A673 (cell line): ENCODE results near the gene AP1M1. TPM values are rescaled to one million over a fixed set of nuclear protein-coding genes. Genes with fewer than 3 reads are reported as not detected.
"Not testable (repeated sequence)": the region's sequence is repeated elsewhere in the genome, so short reads cannot be mapped to it uniquely, and the experiment has no call there.

Experiments
- BruUV-seq: library from RNA; stranded (reverse); fragments of 400-500 nt; replicated peaks from 2 replicates; lab custom pipeline; 2021; lab: Mats Ljungman, UMichigan
- CTCF ChIA-PET: fragments of 300-600 bp; sonication (Branson Sonifier 250); formaldehyde crosslinking; loops from one replicate; lab custom pipeline; 2022; ENCODE audit warnings: antibody characterized with exemption; lab: Charles Lee
- POLR2A ChIA-PET: fragments of 300-600 bp; sonication (Branson Sonifier 250); formaldehyde crosslinking; loops from one replicate; lab custom pipeline; 2022; ENCODE audit warnings: antibody characterized with exemption; ENCODE audit not compliant: low non-redundant PET; lab: Charles Lee
- DNase-seq: peaks from one replicate; pipeline ENCODE4 v3.0.0-alpha.2; 2015; ENCODE audit warnings: low spot score
- H3K27ac ChIP-seq: fragments of 200-600 bp; sonication (generic); 2 replicates; pipeline ENCODE4 v1.5.1; 2016; ENCODE audit warnings: mixed run types, low read depth, mild to moderate bottlenecking, mixed read lengths, antibody characterized with exemption, low read length; ENCODE audit not compliant: poor library complexity, severe bottlenecking
- H3K27me3 ChIP-seq: fragments of 200-600 bp; sonication (generic); replicated peaks from 2 replicates; pipeline ENCODE4 v1.6.1; 2017; ENCODE audit warnings: mixed run types, low read depth, mild to moderate bottlenecking, mixed read lengths, antibody characterized with exemption, low read length; ENCODE audit not compliant: insufficient read depth, poor library complexity
- H3K36me3 ChIP-seq: fragments of 200-600 bp; sonication (generic); 2 replicates; pipeline ENCODE4 v1.6.1; 2016; ENCODE audit warnings: mixed run types, mild to moderate bottlenecking, mixed read lengths, antibody characterized with exemption, low read length; ENCODE audit not compliant: insufficient read depth, poor library complexity, severe bottlenecking
- H3K4me1 ChIP-seq: fragments of 200-600 bp; sonication (generic); 2 replicates; pipeline ENCODE4 v1.6.1; 2017; ENCODE audit warnings: mixed run types, mild to moderate bottlenecking, mixed read lengths, antibody characterized with exemption, low read length; ENCODE audit not compliant: insufficient read depth, poor library complexity, severe bottlenecking
- H3K4me3 ChIP-seq: fragments of 200-600 bp; sonication (generic); 2 replicates; pipeline ENCODE4 v1.5.1; 2016; ENCODE audit warnings: low read depth, mixed run types, mild to moderate bottlenecking, mixed read lengths, low read length; ENCODE audit not compliant: poor library complexity, severe bottlenecking
- H3K9me3 ChIP-seq: fragments of 200-600 bp; sonication (generic); 2 replicates; pipeline ENCODE4 v1.6.1; 2016; ENCODE audit warnings: mixed run types, low read depth, mild to moderate bottlenecking, mixed read lengths, antibody characterized with exemption, low read length; ENCODE audit not compliant: poor library complexity, severe bottlenecking
- CTCF ChIP-seq: fragments of 300-800, 200-600 bp; sonication (generic); conservative IDR thresholded peaks from 2 replicates; pipeline ENCODE4 v1.5.1; 2017; ENCODE audit warnings: low read depth, mild to moderate bottlenecking, antibody characterized with exemption, low read length, moderate library complexity, mixed read lengths
- EZH2 ChIP-seq: fragments of 200-600 bp; sonication (generic); IDR thresholded peaks from 2 replicates; pipeline ENCODE4 v1.6.1; 2017; ENCODE audit warnings: borderline replicate concordance, low read depth, mild to moderate bottlenecking, mixed read lengths, antibody characterized with exemption, low read length; ENCODE audit not compliant: poor library complexity, severe bottlenecking
- intact Hi-C: fragments of 100-400 bp; cut with micrococcal nuclease; formaldehyde crosslinking; loops from one replicate; pipeline ENCODE4 v1.10.0; 2022; ENCODE audit not compliant: unreplicated experiment
- total RNA-seq: library from RNA; stranded (reverse); gene quantifications from 2 replicates; pipeline ENCODE4 v1.2.3, GENCODE V29; 2021

AP1M1 gene
- total RNA-seq, 1 experiment from 2014 or later: 105 TPM

- no peaks in the 10 kb centered on the region for H3K9me3 ChIP-seq
- no peaks in the 10 kb centered on the region for H3K4me1 ChIP-seq
- no TSS peak for BruUV-seq
- TF ChIP-seq EZH2 (no peak), CTCF (no peak)
- CTCF ChIA-PET: no interaction called here
- H3K27ac ChIP-seq: no peak overlapping the region
- no peaks in the 10 kb centered on the region for H3K36me3 ChIP-seq
- H3K27me3 ChIP-seq: no peaks in the 10 kb centered on the region
- no peak for DNase-seq
- intact Hi-C loops: no loop called here
- H3K4me3 ChIP-seq: no peak overlapping the region
- POLR2A ChIA-PET: no interaction called here
Measured at GRCh38 chr19:16168465-16169081, 29.1 kb upstream of the AP1M1 start.

- TF ChIP-seq CTCF: no peak
- BruUV-seq: no TSS peak
- CTCF ChIA-PET: no interaction called here
- Histone ChIP-seq H3K36me3 (no peaks in the 10 kb centered on the region), H3K4me3 (no peak overlapping the region), H3K27ac (no peak overlapping the region), H3K27me3 (no peaks in the 10 kb centered on the region), H3K4me1 (no peaks in the 10 kb centered on the region), H3K9me3 (no peaks in the 10 kb centered on the region)
- POLR2A ChIA-PET: no interaction called here
- intact Hi-C loops: no loop called here
- DNase-seq: no peak
Measured at GRCh38 chr19:16170134-16170533, 27.6 kb upstream of the AP1M1 start.

GRCh38 chr19:16175954-16176353 is 21.8 kb upstream of the AP1M1 start:
- CTCF ChIA-PET: no interaction called here
- Histone ChIP-seq H3K27me3 (peaks cover 4% of the 10 kb centered on the region), H3K27ac (no peak overlapping the region), H3K4me1 (no peaks in the 10 kb centered on the region), H3K36me3 (no peaks in the 10 kb centered on the region), H3K4me3 (no peak overlapping the region), H3K9me3 (no peaks in the 10 kb centered on the region)
- no peak for DNase-seq
- BruUV-seq: no TSS peak
- intact Hi-C loops: no loop called here
- POLR2A ChIA-PET: no interaction called here
- no peak for TF ChIP-seq CTCF
- no peak for TF ChIP-seq EZH2

- H3K4me1 ChIP-seq, CTCF ChIA-PET, H3K27me3 ChIP-seq, H3K36me3 ChIP-seq, H3K27ac ChIP-seq, H3K4me3 ChIP-seq, intact Hi-C loops, H3K9me3 ChIP-seq, POLR2A ChIA-PET, DNase-seq, BruUV-seq: not testable (repeated sequence)
Measured at GRCh38 chr19:16178866-16179265, 18.8 kb upstream of the AP1M1 start.
